SK-N-SH (cell line): ENCODE results near the gene MYH3. TPM values are rescaled to one million over a fixed set of nuclear protein-coding genes. Genes with fewer than 3 reads are reported as not detected.

Experiments used
- CTCF ChIA-PET: fragments of 300-600, 350-600 bp; formaldehyde crosslinking; extraction: SDS; loops from one replicate; lab custom pipeline; 2021; lab: Yijun Ruan, JAX
- POLR2A ChIA-PET: fragments of 350-600 bp; sonication (Branson Sonifier 250); formaldehyde crosslinking; extraction: SDS; loops from one replicate; lab custom pipeline; 2020; ENCODE audit warnings: antibody characterized with exemption, inconsistent platforms; lab: Yijun Ruan, JAX
- DNase-seq: peaks from one replicate; pipeline ENCODE4 v3.0.0; 2012
- H2AFZ ChIP-seq: fragments of 200-600 bp; sonication (generic); 2 replicates; pipeline ENCODE4 v1.8.1; 2016; ENCODE audit warnings: antibody characterized with exemption, mild to moderate bottlenecking, low read depth
- H3F3A ChIP-seq: fragments of 200-600 bp; sonication (generic); replicated peaks from 2 replicates; pipeline ENCODE3; 2016; ENCODE audit warnings: antibody characterized with exemption, mild to moderate bottlenecking; ENCODE audit not compliant: insufficient read depth
- H3K27ac ChIP-seq, 2 experiments: fragments of 200-500 bp in 1 of 2; fragments of 200-600 bp in 1 of 2; sonication (Bioruptor generic) in 1 of 2; sonication (generic), shearing (Covaris generic) in 1 of 2; 2 replicates each; pipeline versions ENCODE4 v1.5.1 to v1.6.1; 2014 to 2016; ENCODE audit warnings: low read depth in 2 of 2, inconsistent platforms in 1 of 2, low read length in 1 of 2, mild to moderate bottlenecking in 1 of 2, mixed read lengths in 1 of 2
- H3K27me3 ChIP-seq: fragments of 200-600 bp; sonication (generic), shearing (Covaris generic); 2 replicates; pipeline ENCODE4 v1.6.1; 2016; ENCODE audit warnings: mixed run types; ENCODE audit not compliant: insufficient read depth
- H3K36me3 ChIP-seq, 2 experiments: fragments of 200-500 bp in 1 of 2; fragments of 200-600 bp in 1 of 2; sonication (Bioruptor generic) in 1 of 2; sonication (generic) in 1 of 2; replicated peaks in 1 of 2; 2 replicates each; pipeline versions ENCODE3 to v1.5.1; 2014 to 2016; ENCODE audit warnings: low read length in 1 of 2, mild to moderate bottlenecking in 1 of 2; ENCODE audit not compliant: insufficient read depth in 2 of 2, control insufficient read depth in 1 of 2
- H3K4me1 ChIP-seq, 2 experiments: fragments of 200-500 bp in 1 of 2; fragments of 200-600 bp in 1 of 2; sonication (Bioruptor generic) in 1 of 2; sonication (generic), shearing (Covaris generic) in 1 of 2; 2 replicates each; pipeline versions ENCODE4 v1.5.1 to v1.6.1; 2014 to 2016; ENCODE audit warnings: low read depth in 1 of 2, low read length in 1 of 2, mixed run types in 1 of 2; ENCODE audit not compliant: insufficient read depth in 2 of 2, control insufficient read depth in 1 of 2
- H3K4me2 ChIP-seq: fragments of 200-600 bp; sonication (generic), shearing (Covaris generic); 2 replicates; pipeline ENCODE4 v1.6.1; 2017; ENCODE audit warnings: mixed run types
- H3K4me3 ChIP-seq, 2 experiments: fragments of 200-500 bp in 1 of 2; fragments of 200-600 bp in 1 of 2; sonication (Bioruptor generic) in 1 of 2; sonication (generic), shearing (Covaris generic) in 1 of 2; 2 replicates each; pipeline versions ENCODE4 v1.5.1 to v1.8.1; 2014 to 2016; ENCODE audit warnings: low read depth in 2 of 2, inconsistent platforms in 1 of 2, low read length in 1 of 2, mild to moderate bottlenecking in 1 of 2, mixed read lengths in 1 of 2, moderate library complexity in 1 of 2
- H3K79me2 ChIP-seq: fragments of 200-600 bp; sonication (generic); 2 replicates; pipeline ENCODE4 v1.8.1; 2017; ENCODE audit warnings: mild to moderate bottlenecking; ENCODE audit not compliant: insufficient read depth
- H3K9ac ChIP-seq: fragments of 200-600 bp; sonication (generic); 2 replicates; pipeline ENCODE4 v1.6.1; 2017; ENCODE audit warnings: mixed run types
- H3K9me2 ChIP-seq: fragments of 200-600 bp; sonication (generic); 2 replicates; pipeline ENCODE4 v1.6.1; 2017; ENCODE audit warnings: mixed run types
- H3K9me3 ChIP-seq: fragments of 200-600 bp; sonication (generic); 2 replicates; pipeline ENCODE4 v1.6.1; 2017; ENCODE audit warnings: mixed run types, mild to moderate bottlenecking, moderate library complexity
- H4K20me1 ChIP-seq: fragments of 200-600 bp; sonication (generic); 2 replicates; pipeline ENCODE4 v1.6.1; 2017; ENCODE audit warnings: mild to moderate bottlenecking, mixed run types; ENCODE audit not compliant: insufficient read depth
- CHD2 ChIP-seq: fragments of 150-350 bp; IDR thresholded peaks from 2 replicates; pipeline ENCODE4 v1.6.1; 2018; ENCODE audit warnings: low read length; ENCODE audit not compliant: partially characterized antibody
- ELF1 ChIP-seq: IDR thresholded peaks from 2 replicates; pipeline ENCODE4 v1.4.0; 2012
- GABPA ChIP-seq: IDR thresholded peaks from 2 replicates; pipeline ENCODE4 v1.4.0; 2012; ENCODE audit warnings: low read depth, mild to moderate bottlenecking
- IRF3 ChIP-seq: fragments of 150-350 bp; IDR thresholded peaks from 2 replicates; pipeline ENCODE4 v1.6.1; 2016; ENCODE audit warnings: mild to moderate bottlenecking, low read depth, low read length
- NFIC ChIP-seq: IDR thresholded peaks from 2 replicates; pipeline ENCODE4 v1.4.0; 2012; ENCODE audit warnings: borderline replicate concordance
- PBX3 ChIP-seq: IDR thresholded peaks from 2 replicates; pipeline ENCODE4; 2012
- RAD21 ChIP-seq: IDR thresholded peaks from 2 replicates; pipeline ENCODE4 v1.6.1; 2012; ENCODE audit warnings: mild to moderate bottlenecking, low read length
- RXRA ChIP-seq: IDR thresholded peaks from 2 replicates; pipeline ENCODE4 v1.4.0; 2012; ENCODE audit warnings: low read depth, mild to moderate bottlenecking, borderline replicate concordance
- SIN3A ChIP-seq: IDR thresholded peaks from 2 replicates; pipeline ENCODE4 v1.6.1; 2012; ENCODE audit warnings: low read depth, mild to moderate bottlenecking, low read length, moderate library complexity, borderline replicate concordance
- SMC3 ChIP-seq: IDR thresholded peaks from 2 replicates; pipeline ENCODE4 v1.6.1; 2012; ENCODE audit warnings: low read depth, low read length, improper control_type of control experiment
- TAF1 ChIP-seq: IDR thresholded peaks from 2 replicates; pipeline ENCODE4 v1.6.1; 2012; ENCODE audit warnings: low read depth, mild to moderate bottlenecking, low read length, moderate library complexity, borderline replicate concordance
- TCF12 ChIP-seq: IDR thresholded peaks from 2 replicates; pipeline ENCODE4 v1.4.0; 2012
- TEAD4 ChIP-seq: IDR thresholded peaks from 2 replicates; pipeline ENCODE4 v1.4.0; 2012; ENCODE audit warnings: mild to moderate bottlenecking, borderline replicate concordance; ENCODE audit not compliant: insufficient read depth
- USF1 ChIP-seq: IDR thresholded peaks from 2 replicates; pipeline ENCODE4 v1.4.0; 2012; ENCODE audit warnings: low read depth, borderline replicate concordance
- WGBS: methylation state at CpG from one replicate; pipeline ENCODE4 v1.1.6; 2017; ENCODE audit warnings: low lambda C conversion rate; 5-methylcytosine and 5-hydroxymethylcytosine counted together
- polyA plus RNA-seq, 3 experiments: library from polyadenylated mRNA; depleted of rRNA; stranded (reverse); fragments of >200 nt; gene quantifications; 2 replicates each; pipeline ENCODE4 v1.2.3, GENCODE V29; 2012

MYH3 gene
- polyA plus RNA-seq, 1 of the 3 experiments (the other 2 are of a cell fraction), result 2.7 TPM

GRCh38 chr17:10683853-10684252 is 26.7 kb upstream of the MYH3 start (continued):
- no peak for TF ChIP-seq USF1

GRCh38 chr17:10681866-10682446 is 24.8 kb upstream of the MYH3 start:
- H3K9ac ChIP-seq, result no peak overlapping the region
- peak overlapping the region; percentile 23 to 58; a peak in 1 of 4 replicates for H3K27ac ChIP-seq
- POLR2A ChIA-PET, result no interaction called here
- H3K9me2 ChIP-seq, result no peaks in the 10 kb centered on the region
- no peaks in the 10 kb centered on the region for H4K20me1 ChIP-seq
- peaks cover 7% of the 10 kb centered on the region for H3F3A ChIP-seq
- WGBS, result 78% methylated on average over 7 of the region's 7 CpGs
- no peak overlapping the region for H2AFZ ChIP-seq
- TF ChIP-seq CHD2 (no peak), IRF3 (no peak), ELF1 (no peak), TEAD4 (no peak), TCF12 (no peak), PBX3 (peak; percentile 23; the same call in 1 of the 2 replicates), TAF1 (no peak), SMC3 (no peak)
- TF ChIP-seq, all 33 proteins: peak for 1
- Histone ChIP-seq H3K27me3 (no peaks in the 10 kb centered on the region), H3K4me2 (no peak overlapping the region), H3K36me3 (peaks cover 71 to 92% of the 10 kb centered on the region in 2 experiments), H3K79me2 (peaks cover 12% of the 10 kb centered on the region; the same call in 1 of the 2 replicates), H3K4me1 (no peaks in the 10 kb centered on the region; a peak in 1 of 4 replicates), H3K9me3 (no peaks in the 10 kb centered on the region), H3K4me3 (no peak overlapping the region)
- DNase-seq, result no peak
- CTCF ChIA-PET, result interaction anchor here (1.7 to 3.5 kb wide), 2 partner anchors 24 to 35 kb away, joined by 3 to 18 read pairs; no protein-coding TSS in a partner anchor

GRCh38 chr17:10674704-10675103 is 17.6 kb upstream of the MYH3 start:
- no peak for DNase-seq
- no peaks in the 10 kb centered on the region for H4K20me1 ChIP-seq
- CTCF ChIA-PET, result interaction anchor here (1.1 to 1.6 kb wide), 4 partner anchors 9 to 19 kb away, joined by 3 to 5 read pairs (median 3); no protein-coding TSS in a partner anchor
- peaks cover 26 to 35% of the 10 kb centered on the region in 2 experiments for H3K36me3 ChIP-seq
- no peaks in the 10 kb centered on the region for H3K4me1 ChIP-seq
- H3K9me2 ChIP-seq, result no peaks in the 10 kb centered on the region
- 100% methylated on average over 3 of the region's 4 CpGs for whole genome bisulfite sequencing
- TF ChIP-seq GABPA (no peak), NFIC (no peak), SIN3A (no peak), RXRA (no peak), RAD21 (no peak), ELF1 (no peak)
- TF ChIP-seq, all 33 proteins: peak for 0
- H3F3A ChIP-seq, result no peaks in the 10 kb centered on the region
- H2AFZ ChIP-seq, result no peak overlapping the region
- no peak overlapping the region for H3K27ac ChIP-seq
- H3K4me2 ChIP-seq, result no peak overlapping the region
- no peaks in the 10 kb centered on the region for H3K79me2 ChIP-seq
- no peak overlapping the region for H3K9ac ChIP-seq
- POLR2A ChIA-PET, result no interaction called here
- H3K27me3 ChIP-seq, result no peaks in the 10 kb centered on the region
- H3K4me3 ChIP-seq, result no peak overlapping the region
- H3K9me3 ChIP-seq, result no peaks in the 10 kb centered on the region
